Raji (cell line): ENCODE measurements around the gene CACNA1D.

ENCODE experiments used
- POLR2A ChIP-seq: IDR thresholded peaks from 2 replicates; pipeline ENCODE4 v1.6.1; 2011; ENCODE audit warnings: low read depth, low read length, control low read depth; ENCODE audit not compliant: insufficient read depth

Gene CACNA1D

GRCh38 chr3:53545996-53546359 lies 51.6 kb downstream of the CACNA1D start:
- TF ChIP-seq POLR2A: no peak

GRCh38 chr3:53547327-53547726 lies 52.9 kb downstream of the CACNA1D start:
- no peak for TF ChIP-seq POLR2A

GRCh38 chr3:53550005-53550620 lies 55.7 kb downstream of the CACNA1D start:
- no peak for TF ChIP-seq POLR2A

- TF ChIP-seq POLR2A: no peak
Measured at GRCh38 chr3:53551324-53551723, 56.9 kb downstream of the CACNA1D start.

GRCh38 chr3:53552730-53553129 lies 58.3 kb downstream of the CACNA1D start:
- no peak for TF ChIP-seq POLR2A

GRCh38 chr3:53553200-53553599 lies 58.8 kb downstream of the CACNA1D start:
- no peak for TF ChIP-seq POLR2A

- TF ChIP-seq POLR2A: no peak
Measured at GRCh38 chr3:53554559-53555067, 60.2 kb downstream of the CACNA1D start.

GRCh38 chr3:53555068-53555588 lies 60.7 kb downstream of the CACNA1D start:
- no peak for TF ChIP-seq POLR2A

- TF ChIP-seq POLR2A: no peak
Measured at GRCh38 chr3:53566461-53567145, 72.2 kb downstream of the CACNA1D start.

GRCh38 chr3:53570081-53570480 lies 75.7 kb downstream of the CACNA1D start:
- TF ChIP-seq POLR2A: no peak

- no peak for TF ChIP-seq POLR2A
Measured at GRCh38 chr3:53570709-53571108, 76.3 kb downstream of the CACNA1D start.

- TF ChIP-seq POLR2A: no peak
Measured at GRCh38 chr3:53571264-53571663, 76.9 kb downstream of the CACNA1D start.

GRCh38 chr3:53577506-53577905 lies 83.1 kb downstream of the CACNA1D start:
- TF ChIP-seq POLR2A: no peak

GRCh38 chr3:53579636-53580035 lies 85.2 kb downstream of the CACNA1D start:
- no peak for TF ChIP-seq POLR2A

GRCh38 chr3:53581671-53582070 lies 87.3 kb downstream of the CACNA1D start:
- no peak for TF ChIP-seq POLR2A

GRCh38 chr3:53583161-53583690 lies 88.8 kb downstream of the CACNA1D start:
- no peak for TF ChIP-seq POLR2A
